KOPT-K1 (cell line): ENCODE results near the gene SLC15A3.
A peak's percentile ranks its signal among the peaks of the same experiment; 100 is the strongest.

Experiments used
- H3K27ac ChIP-seq: fragments of 200-600 bp; sonication (generic); 2 replicates; pipeline ENCODE4 v1.5.1; 2016; ENCODE audit warnings: antibody characterized with exemption, mild to moderate bottlenecking, low read depth, low read length; ENCODE audit not compliant: poor library complexity, severe bottlenecking
- H3K36me3 ChIP-seq: fragments of 200-600 bp; sonication (generic); 2 replicates; pipeline ENCODE4 v1.5.1; 2017; ENCODE audit warnings: antibody characterized with exemption, mild to moderate bottlenecking, low read length, moderate library complexity; ENCODE audit not compliant: insufficient read depth
- H3K9me3 ChIP-seq: fragments of 200-600 bp; sonication (generic); 2 replicates; pipeline ENCODE4 v1.5.1; 2017; ENCODE audit warnings: antibody characterized with exemption, low read length, mild to moderate bottlenecking; ENCODE audit not compliant: insufficient read depth, poor library complexity, severe bottlenecking

SLC15A3 gene

GRCh38 chr11:60922906-60923305 lies 29.1 kb downstream of the SLC15A3 start:
- Histone ChIP-seq H3K9me3 (no peaks in the 10 kb centered on the region), H3K36me3 (peaks cover 58% of the 10 kb centered on the region), H3K27ac (no peak overlapping the region)

DNA sequence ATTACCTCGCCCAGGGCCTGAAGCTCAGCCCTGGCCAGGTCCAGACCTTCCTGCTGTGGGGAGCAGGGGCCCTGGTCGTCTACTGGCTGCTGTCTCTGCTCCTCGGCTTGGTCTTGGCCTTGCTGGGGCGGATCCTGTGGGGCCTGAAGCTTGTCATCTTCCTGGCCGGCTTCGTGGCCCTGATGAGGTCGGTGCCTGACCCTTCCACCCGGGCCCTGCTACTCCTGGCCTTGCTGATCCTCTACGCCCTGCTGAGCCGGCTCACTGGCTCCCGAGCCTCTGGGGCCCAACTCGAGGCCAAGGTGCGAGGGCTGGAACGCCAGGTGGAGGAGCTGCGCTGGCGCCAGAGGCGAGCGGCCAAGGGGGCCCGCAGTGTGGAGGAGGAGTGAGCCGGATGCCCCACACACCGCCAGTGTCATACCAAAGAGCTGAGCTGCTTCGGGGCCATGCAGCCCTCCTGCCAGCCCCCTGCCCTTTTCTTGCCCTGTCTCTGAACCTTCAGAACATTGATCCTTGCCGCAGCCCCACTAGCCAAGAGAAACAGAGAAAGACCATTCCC lies 30.1 kb downstream of the SLC15A3 start:
- Histone ChIP-seq H3K36me3 (peaks cover 68% of the 10 kb centered on the region), H3K27ac (no peak overlapping the region), H3K9me3 (no peaks in the 10 kb centered on the region)

DNA sequence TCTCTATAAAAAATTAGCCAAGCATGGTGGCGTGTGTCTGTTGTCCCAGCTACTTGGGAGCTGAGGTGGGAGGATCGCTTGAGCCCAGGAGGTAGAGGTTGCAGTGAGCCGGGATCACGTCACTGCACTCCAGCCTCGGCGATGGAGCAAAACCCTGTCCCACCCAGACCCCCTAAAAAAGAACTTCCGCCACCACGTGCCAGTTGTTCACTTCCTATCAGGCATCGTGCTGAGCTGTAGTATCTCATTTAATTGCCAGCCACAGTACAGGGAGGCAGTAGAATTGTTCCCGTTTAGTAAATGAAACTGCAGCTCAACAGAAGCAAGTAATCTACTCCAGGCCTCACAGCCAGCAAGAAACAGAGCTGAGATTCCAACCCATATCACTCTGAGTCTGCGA lies 30.7 kb downstream of the SLC15A3 start:
- Histone ChIP-seq H3K27ac (no peak overlapping the region), H3K36me3 (peaks cover 74% of the 10 kb centered on the region), H3K9me3 (no peaks in the 10 kb centered on the region)

- Histone ChIP-seq H3K27ac (no peak overlapping the region), H3K9me3 (no peaks in the 10 kb centered on the region), H3K36me3 (peaks cover 74% of the 10 kb centered on the region)
These were observed 32.0 kb downstream of the SLC15A3 start for GRCh38 chr11:60919956-60920355.

GRCh38 chr11:60919320-60919719 lies 32.7 kb downstream of the SLC15A3 start:
- H3K36me3 ChIP-seq, result peaks cover 74% of the 10 kb centered on the region
- H3K27ac ChIP-seq, result no peak overlapping the region

DNA sequence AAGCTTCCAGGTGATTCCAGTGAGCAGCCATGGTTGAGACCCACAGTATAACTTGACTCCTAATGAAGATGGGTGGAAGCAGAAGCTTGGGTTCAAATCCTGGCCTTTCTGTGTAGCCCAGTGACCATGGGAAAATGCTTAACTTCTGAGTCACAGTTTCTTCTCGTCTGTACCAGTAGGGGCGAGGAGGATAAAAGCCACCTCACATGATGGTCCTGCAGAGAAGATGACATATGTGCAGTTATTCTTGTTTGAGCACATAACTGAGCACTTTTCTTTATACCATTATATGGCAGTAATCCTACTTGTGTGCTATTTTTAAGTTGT lies 33.1 kb downstream of the SLC15A3 start:
- no peak overlapping the region for H3K27ac ChIP-seq
- H3K36me3 ChIP-seq, result peaks cover 74% of the 10 kb centered on the region
- no peaks in the 10 kb centered on the region for H3K9me3 ChIP-seq

More at GRCh38 chr11:60919320-60919719, 32.7 kb downstream of the SLC15A3 start:
- H3K9me3 ChIP-seq, result no peaks in the 10 kb centered on the region

GRCh38 chr11:60918251-60918938 lies 33.6 kb downstream of the SLC15A3 start:
- peaks cover 71% of the 10 kb centered on the region for H3K36me3 ChIP-seq

DNA sequence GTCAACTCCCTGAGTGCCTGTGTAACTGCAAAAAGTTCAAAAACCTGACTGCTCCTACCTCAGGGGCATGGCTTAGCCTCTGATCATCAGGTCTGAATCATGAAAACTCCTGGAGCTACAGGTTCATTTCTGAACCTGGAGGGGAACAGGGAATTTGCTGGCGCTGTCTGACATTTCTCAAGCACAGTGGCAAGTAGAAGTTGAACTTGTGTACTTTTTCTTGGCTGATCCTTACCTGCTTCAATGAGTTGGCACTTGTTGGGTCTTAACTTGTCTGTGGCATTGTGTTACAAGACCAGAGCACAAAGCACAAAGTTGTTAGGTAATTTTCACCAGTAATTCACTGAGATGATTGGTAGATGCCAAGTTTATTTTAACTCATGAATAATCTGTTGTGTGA lies 34.7 kb downstream of the SLC15A3 start:
- H3K9me3 ChIP-seq, result no peaks in the 10 kb centered on the region
- H3K27ac ChIP-seq, result no peak overlapping the region
- peaks cover 60% of the 10 kb centered on the region for H3K36me3 ChIP-seq

More at GRCh38 chr11:60918251-60918938, 33.6 kb downstream of the SLC15A3 start:
- Histone ChIP-seq H3K9me3 (no peaks in the 10 kb centered on the region), H3K27ac (no peak overlapping the region)

- no peaks in the 10 kb centered on the region for H3K9me3 ChIP-seq
- no peak overlapping the region for H3K27ac ChIP-seq
- H3K36me3 ChIP-seq, result peaks cover 54% of the 10 kb centered on the region
These were observed 35.2 kb downstream of the SLC15A3 start for GRCh38 chr11:60916669-60917206.

DNA sequence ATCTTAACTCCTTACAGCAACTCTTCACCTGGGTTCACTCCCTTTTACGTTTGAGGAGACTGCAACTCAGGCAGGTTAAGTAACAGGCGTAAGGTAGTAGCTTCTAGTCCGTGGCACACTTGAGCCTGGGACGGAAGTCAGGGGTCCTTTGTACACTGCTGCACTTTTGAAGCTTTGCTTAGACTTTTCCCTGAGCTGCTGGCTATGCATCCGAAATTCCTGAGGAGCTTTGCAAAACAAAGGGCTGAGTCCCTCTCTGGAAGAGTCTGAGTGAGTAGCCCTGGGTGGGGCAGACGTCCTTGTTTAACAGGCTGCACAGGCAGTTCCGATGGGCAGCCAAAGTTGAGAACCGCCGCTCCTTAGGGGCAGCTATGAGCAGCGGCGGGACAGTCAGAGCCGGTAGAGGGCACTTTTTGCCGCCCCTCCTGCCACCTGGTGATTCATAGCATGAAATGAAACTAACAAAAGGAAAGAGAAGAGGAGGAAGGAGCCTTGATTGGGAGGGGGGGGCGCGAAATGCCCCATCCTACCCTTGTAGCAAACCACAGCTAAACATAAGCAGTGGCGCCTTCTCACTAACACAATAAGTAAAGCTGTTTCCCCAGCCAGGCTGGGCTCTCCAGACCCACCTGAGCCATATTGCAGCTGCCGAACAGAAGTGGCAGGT lies 36.6 kb downstream of the SLC15A3 start:
- Histone ChIP-seq H3K9me3 (no peaks in the 10 kb centered on the region), H3K27ac (peak overlapping the region; percentile 81), H3K36me3 (peaks cover 41% of the 10 kb centered on the region)

GRCh38 chr11:60914633-60915247 lies 37.2 kb downstream of the SLC15A3 start:
- peak overlapping the region; percentile 81 for H3K27ac ChIP-seq
- no peaks in the 10 kb centered on the region for H3K9me3 ChIP-seq
- H3K36me3 ChIP-seq, result peaks cover 34% of the 10 kb centered on the region

- H3K9me3 ChIP-seq, result no peaks in the 10 kb centered on the region
- H3K27ac ChIP-seq, result peak within 1 kb of the TSS; percentile 81
- H3K36me3 ChIP-seq, result peaks cover 27% of the 10 kb centered on the region
These were observed 38.0 kb downstream of the SLC15A3 start, which contains the start of gene TMEM109 for GRCh38 chr11:60913793-60914632. Gene TMEM109 (plus strand): TSS chr11:60914158. CDS start chr11:60919694, 5,536 bp downstream.

- Histone ChIP-seq H3K9me3 (no peaks in the 10 kb centered on the region), H3K27ac (peak overlapping the region; percentile 81)
These were observed 39.0 kb downstream of the SLC15A3 start for GRCh38 chr11:60912851-60913528.

More at GRCh38 chr11:60912851-60913528, 39.0 kb downstream of the SLC15A3 start:
- H3K36me3 ChIP-seq, result peaks cover 17% of the 10 kb centered on the region; the same call in 1 of the 2 replicates
